A549 (cell line): ENCODE results near the gene CFAP126. TPM values are rescaled to one million over a fixed set of nuclear protein-coding genes. Genes with fewer than 3 reads are reported as not detected.
"Not testable (repeated sequence)": the region's sequence is repeated elsewhere in the genome, so short reads cannot be mapped to it uniquely, and the experiment has no call there.

ENCODE experiments used
- ATAC-seq, 2 experiments: fragments of 200-7000 bp in 1 of 2; fragments of >200 bp in 1 of 2; cut with Nextera tagmentation in 1 of 2; cut with Tn5 transposase in 1 of 2; 3 replicates each; pipeline versions ENCODE4 v1.8.0 to v1.9.1; 2018 to 2020; ENCODE audit warnings: mild to moderate bottlenecking in 1 of 2, moderate library complexity in 1 of 2
- CTCF ChIA-PET: fragments of 300-600 bp; sonication (Branson Sonifier 250); formaldehyde crosslinking; extraction: SDS; loops from one replicate; lab custom pipeline; 2021; ENCODE audit warnings: antibody characterized with exemption, inconsistent platforms; lab: Yijun Ruan, JAX
- POLR2A ChIA-PET: fragments of 350-600 bp; formaldehyde crosslinking; extraction: SDS; loops from one replicate; lab custom pipeline; 2021; ENCODE audit warnings: antibody characterized with exemption, inconsistent platforms; lab: Yijun Ruan, JAX
- DNase-seq, 2 experiments: peaks; one replicate each; pipeline versions ENCODE4 v3.0.0 to v3.0.0-alpha.2; 2011 to 2016; ENCODE audit warnings: low read depth in 1 of 2, low spot score in 1 of 2
- FAIRE-seq: peaks from 2 replicates; lab custom pipeline; 2011; peaks lifted over from hg19 to GRCh38; lab: Jason Lieb, UNC
- H3K27ac ChIP-seq, 2 experiments: fragments of >200 bp; sonication (Bioruptor Twin); formaldehyde crosslinking; 3 replicates each; pipeline ENCODE4 v1.5.1; 2016 to 2017
- H3K4me1 ChIP-seq: fragments of >200 bp; sonication (Bioruptor Twin); formaldehyde crosslinking; 3 replicates; pipeline ENCODE4 v1.6.1; 2016
- H3K4me2 ChIP-seq: fragments of >200 bp; sonication (Bioruptor Twin); formaldehyde crosslinking; 3 replicates; pipeline ENCODE4 v1.6.1; 2016
- H3K4me3 ChIP-seq: fragments of >200 bp; sonication (Bioruptor Twin); formaldehyde crosslinking; 3 replicates; pipeline ENCODE4 v1.5.1; 2016
- H3K9me3 ChIP-seq: fragments of >200 bp; sonication (Bioruptor Twin); formaldehyde crosslinking; 3 replicates; pipeline ENCODE4 v1.6.1; 2016
- ATOH8 ChIP-seq: fragments of 250-450 bp; sonication (Bioruptor Pico); IDR thresholded peaks from 2 replicates; pipeline ENCODE4 v1.5.0; 2020; ENCODE audit warnings: low read depth, mild to moderate bottlenecking, moderate library complexity
- BCL3 ChIP-seq: fragments of >200 bp; sonication (Bioruptor Twin); formaldehyde crosslinking; IDR thresholded peaks from 3 replicates; pipeline ENCODE4 v1.6.1; 2016
- CEBPB ChIP-seq, 2 experiments: fragments of >200 bp in 1 of 2; sonication (Bioruptor Twin) in 1 of 2; formaldehyde crosslinking in 1 of 2; IDR thresholded peaks; 2 replicates each; pipeline ENCODE4 v1.6.1; 2012 to 2016
- EHMT2 ChIP-seq: fragments of 200-600 bp; sonication (generic); IDR thresholded peaks from 2 replicates; pipeline ENCODE4 v1.6.1; 2016; ENCODE audit warnings: antibody characterized with exemption, low read depth, mild to moderate bottlenecking, moderate library complexity
- FOXS1 ChIP-seq: fragments of 250-450 bp; sonication (Bioruptor Pico); IDR thresholded peaks from 2 replicates; pipeline ENCODE4 v1.5.0; 2020; ENCODE audit warnings: mild to moderate bottlenecking, moderate library complexity
- HES2 ChIP-seq: fragments of >200 bp; sonication (Bioruptor Twin); formaldehyde crosslinking; IDR thresholded peaks from 2 replicates; pipeline ENCODE4 v1.6.1; 2016
- HOXB5 ChIP-seq: fragments of 250-450 bp; sonication (Bioruptor Pico); IDR thresholded peaks from 2 replicates; pipeline ENCODE4 v1.5.0; 2020; ENCODE audit warnings: mild to moderate bottlenecking, moderate library complexity
- KDM5A ChIP-seq: fragments of 200-600 bp; sonication (generic); IDR thresholded peaks from 2 replicates; pipeline ENCODE4 v1.6.1; 2016; ENCODE audit warnings: antibody characterized with exemption, mild to moderate bottlenecking
- PBX3 ChIP-seq: IDR thresholded peaks from 2 replicates; pipeline ENCODE4 v1.6.1; 2012
- PHF8 ChIP-seq: fragments of 200-600 bp; sonication (generic); IDR thresholded peaks from 2 replicates; pipeline ENCODE4 v1.6.1; 2016; ENCODE audit warnings: low read depth, mild to moderate bottlenecking, antibody characterized with exemption, moderate library complexity, borderline replicate concordance
- RFX5 ChIP-seq: fragments of 450-650 bp; IDR thresholded peaks from 2 replicates; pipeline ENCODE4 v1.7.1; 2014; ENCODE audit warnings: antibody characterized with exemption, mild to moderate bottlenecking, moderate library complexity
- TP53 ChIP-seq: fragments of 250-450 bp; sonication (Bioruptor Pico); IDR thresholded peaks from 2 replicates; pipeline ENCODE4 v1.5.0; 2021; ENCODE audit warnings: mild to moderate bottlenecking, moderate library complexity
- USF2 ChIP-seq: fragments of 450-650 bp; IDR thresholded peaks from 2 replicates; pipeline ENCODE4 v1.6.1; 2014; ENCODE audit warnings: antibody characterized with exemption
- ZFP36 ChIP-seq: fragments of 450-650 bp; IDR thresholded peaks from 2 replicates; pipeline ENCODE4 v1.6.1; 2014; ENCODE audit warnings: borderline replicate concordance; ENCODE audit not compliant: partially characterized antibody
- ZNF302 ChIP-seq: fragments of 250-450 bp; sonication (Bioruptor Pico); IDR thresholded peaks from 2 replicates; pipeline ENCODE4 v1.9.0; 2021; ENCODE audit warnings: inconsistent platforms, mild to moderate bottlenecking, moderate library complexity
- WGBS: methylation state at CpG from one replicate; pipeline ENCODE4 v1.1.6; 2017; ENCODE audit errors: missing lambda C conversion rate; 5-methylcytosine and 5-hydroxymethylcytosine counted together
- polyA plus RNA-seq, 4 experiments: library from polyadenylated mRNA; depleted of rRNA in 3 of 4; stranded (reverse); fragments of >200 nt; fragmentation: RNase III in 1 of 4; extraction: RNeasy Plus Mini Kit Qiagen cat#74134 plus additional on column Dnase treatment in 1 of 4; gene quantifications; 2 replicates in 3 of 4; 3 replicates in 1 of 4; pipeline ENCODE4 v1.2.3, GENCODE V29; 2011 to 2017

CFAP126 gene
- polyA plus RNA-seq, 2 of the 4 experiments (the other 2 are of a cell fraction) = not detected

- DNase-seq (no peak), ATAC-seq (no peak), FAIRE-seq (no peak)
- Histone ChIP-seq H3K4me1 (peaks cover 8% of the 10 kb centered on the region; the same call in 1 of the 3 replicates), H3K27ac (no peak overlapping the region), H3K9me3 (no peaks in the 10 kb centered on the region), H3K4me3 (no peak overlapping the region), H3K4me2 (no peak overlapping the region)
- TF ChIP-seq RFX5 = no peak
- no peak for TF ChIP-seq KDM5A
- no peak for TF ChIP-seq FOXS1 (CRISPR knock-in tag)
- TF ChIP-seq PHF8 = no peak
- TF ChIP-seq BCL3 = no peak
- TF ChIP-seq ZNF302 (CRISPR knock-in tag) = no peak
- no peak for TF ChIP-seq HOXB5 (CRISPR knock-in tag)
- no peak for TF ChIP-seq EHMT2
- no peak for TF ChIP-seq PBX3
- TF ChIP-seq CEBPB (IDR thresholded peaks at IDR 0.05) = no peak
- no peak for TF ChIP-seq HES2
- no peak for TF ChIP-seq TP53 (CRISPR knock-in tag)
- no peak for TF ChIP-seq ZFP36
- TF ChIP-seq ATOH8 (CRISPR knock-in tag) = no peak
- ChIA-PET CTCF (interaction anchor here (1.1 to 1.5 kb wide), 3 partner anchors 9 to 48 kb away, joined by 4 to 6 read pairs (median 5); no protein-coding TSS in a partner anchor), POLR2A (no interaction called here)
- 93% methylated on average over 8 of the region's 8 CpGs for WGBS
Observed at GRCh38 chr1:161391611-161392010, 23.9 kb upstream of the CFAP126 start.

GRCh38 chr1:161391136-161391535 is 23.5 kb upstream of the CFAP126 start:
- FAIRE-seq = not testable (repeated sequence)
- H3K4me2 ChIP-seq = peak overlapping the region; percentile 79

GRCh38 chr1:161390559-161390858 is 22.8 kb upstream of the CFAP126 start:
- Histone ChIP-seq H3K4me1 (peaks cover 8% of the 10 kb centered on the region; the same call in 1 of the 3 replicates), H3K9me3 (no peaks in the 10 kb centered on the region), H3K27ac (peak overlapping the region; percentile 67 to 90), H3K4me2 (peak overlapping the region; percentile 79), H3K4me3 (peak overlapping the region; percentile 56)
- 7% methylated on average over 13 of the region's 13 CpGs for WGBS
- ChIA-PET CTCF (interaction anchor here (0.6 to 1.5 kb wide), 4 partner anchors 9 to 49 kb away, joined by 3 to 6 read pairs (median 4); no protein-coding TSS in a partner anchor), POLR2A (interaction anchor here (1.0 to 1.7 kb wide), 3 partner anchors 9 to 336 kb away, joined by 3 to 7 read pairs (median 7); partner anchors contain the start of gene PPOX)
- TF ChIP-seq USF2 = no peak
- DNase-seq (no peak), FAIRE-seq (no peak), ATAC-seq (no peak; a peak in 1 of 6 replicates)

More at GRCh38 chr1:161391136-161391535, 23.5 kb upstream of the CFAP126 start:
- CTCF ChIA-PET = interaction anchor here (0.6 to 1.5 kb wide), 4 partner anchors 9 to 49 kb away, joined by 3 to 6 read pairs (median 4); no protein-coding TSS in a partner anchor
- ATAC-seq, POLR2A ChIA-PET, H3K9me3 ChIP-seq, H3K4me3 ChIP-seq, H3K27ac ChIP-seq, H3K4me1 ChIP-seq, DNase-seq: not testable (repeated sequence)
- WGBS = 95% methylated on average over 7 of the region's 7 CpGs
